Measurements from ENCODE around the gene C20orf202.
"Not testable (repeated sequence)": the region's sequence is repeated elsewhere in the genome, so short reads cannot be mapped to it uniquely, and the experiment has no call there.

C20orf202 gene

GRCh38 chr20:1250282-1250681 is 47.0 kb downstream of the C20orf202 start:
- DNase-seq: not testable (repeated sequence)

- no peak for DNase-seq
Measured at GRCh38 chr20:1252416-1252815, 49.2 kb downstream of the C20orf202 start.

GRCh38 chr20:1254254-1254653 is 51.0 kb downstream of the C20orf202 start:
- DNase-seq: no peak

- DNase-seq: no peak
Measured at GRCh38 chr20:1255675-1256074, 52.4 kb downstream of the C20orf202 start.
